GM19351 (cell line): Measurements from ENCODE around the gene DSCAM.
"Not testable (repeated sequence)": the region's sequence is repeated elsewhere in the genome, so short reads cannot be mapped to it uniquely, and the experiment has no call there.

Experiments used
- ATAC-seq: cut with Tn5 transposase; IDR thresholded peaks from one replicate; pipeline ENCODE4 v1.9.1; 2021; ENCODE audit warnings: mild to moderate bottlenecking, moderate library complexity; ENCODE audit not compliant: unreplicated experiment

DSCAM gene

GRCh38 chr21:40474513-40474912 lies 372.4 kb downstream of the DSCAM start:
- no peak for ATAC-seq

GRCh38 chr21:40472013-40472412 lies 374.9 kb downstream of the DSCAM start:
- no peak for ATAC-seq

- no peak for ATAC-seq
Observed at GRCh38 chr21:40471103-40471502, 375.9 kb downstream of the DSCAM start.

GRCh38 chr21:40466893-40467483 lies 380.0 kb downstream of the DSCAM start:
- ATAC-seq: no peak

GRCh38 chr21:40465382-40465781 lies 381.6 kb downstream of the DSCAM start:
- no peak for ATAC-seq

GRCh38 chr21:40463176-40463575 lies 383.8 kb downstream of the DSCAM start:
- no peak for ATAC-seq

GRCh38 chr21:40461008-40461407 lies 385.9 kb downstream of the DSCAM start:
- no peak for ATAC-seq

GRCh38 chr21:40457741-40458140 lies 389.2 kb downstream of the DSCAM start:
- no peak for ATAC-seq

GRCh38 chr21:40454057-40454456 lies 392.9 kb downstream of the DSCAM start:
- no peak for ATAC-seq

- no peak for ATAC-seq
Observed at GRCh38 chr21:40453183-40453582, 393.8 kb downstream of the DSCAM start.

- ATAC-seq: no peak
Observed at GRCh38 chr21:40452548-40452947, 394.4 kb downstream of the DSCAM start.

- no peak for ATAC-seq
Observed at GRCh38 chr21:40447016-40447415, 399.9 kb downstream of the DSCAM start.

- ATAC-seq: no peak
Observed at GRCh38 chr21:40445349-40445921, 401.5 kb downstream of the DSCAM start.

GRCh38 chr21:40439581-40439980 lies 407.4 kb downstream of the DSCAM start:
- ATAC-seq: not testable (repeated sequence)

- ATAC-seq: no peak
Observed at GRCh38 chr21:40438616-40439015, 408.3 kb downstream of the DSCAM start.

- no peak for ATAC-seq
Observed at GRCh38 chr21:40436261-40436660, 410.7 kb downstream of the DSCAM start.

- no peak for ATAC-seq
Observed at GRCh38 chr21:40433538-40433937, 413.4 kb downstream of the DSCAM start.

- ATAC-seq: no peak
Observed at GRCh38 chr21:40425981-40426380, 421.0 kb downstream of the DSCAM start.

- no peak for ATAC-seq
Observed at GRCh38 chr21:40422896-40423635, 423.9 kb downstream of the DSCAM start.

- no peak for ATAC-seq
Observed at GRCh38 chr21:40421121-40421520, 425.8 kb downstream of the DSCAM start.

- no peak for ATAC-seq
Observed at GRCh38 chr21:40416572-40416971, 430.4 kb downstream of the DSCAM start.

GRCh38 chr21:40408561-40408960 lies 438.4 kb downstream of the DSCAM start:
- ATAC-seq: no peak
